ENCODE results near the gene DPP8. TPM values are rescaled to one million over a fixed set of nuclear protein-coding genes. Genes with fewer than 3 reads are reported as not detected.

Gene DPP8
- total and polyA plus RNA-seq, 2 donors from 2014 or later, result 8.2 to 38.6 TPM

DNA sequence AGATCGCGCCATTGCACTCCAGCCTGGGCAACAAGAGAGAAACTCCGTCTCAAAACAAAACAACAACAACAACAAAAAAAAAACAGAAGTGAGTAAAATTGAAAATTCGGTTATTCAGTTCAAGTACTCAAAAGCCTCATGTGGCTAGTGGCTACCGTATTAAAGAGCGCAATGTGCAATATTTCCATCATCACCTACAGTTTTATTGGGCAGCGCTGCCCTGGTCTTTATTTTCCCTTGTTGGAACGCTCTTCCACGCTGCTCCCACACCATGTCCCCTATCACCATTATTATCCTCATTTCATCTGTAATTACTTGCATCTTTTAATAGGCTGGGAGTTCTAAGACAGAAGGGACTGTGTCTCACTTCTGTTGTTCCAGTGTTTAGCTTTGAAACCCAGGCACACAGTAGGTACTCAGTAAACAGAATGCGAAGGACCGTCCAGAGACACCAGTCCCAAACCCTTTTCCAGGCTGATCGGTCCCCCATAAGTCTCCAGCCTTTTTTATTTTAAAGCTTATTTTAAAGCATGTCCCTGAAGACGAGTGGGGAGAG is 12.4 kb upstream of the DPP8 start:
- H3K27me3 ChIP-seq (ENCODE audit: control insufficient read depth, insufficient read depth, low read length), result no peaks in the 10 kb centered on the region
- TF ChIP-seq, protein P1, sequence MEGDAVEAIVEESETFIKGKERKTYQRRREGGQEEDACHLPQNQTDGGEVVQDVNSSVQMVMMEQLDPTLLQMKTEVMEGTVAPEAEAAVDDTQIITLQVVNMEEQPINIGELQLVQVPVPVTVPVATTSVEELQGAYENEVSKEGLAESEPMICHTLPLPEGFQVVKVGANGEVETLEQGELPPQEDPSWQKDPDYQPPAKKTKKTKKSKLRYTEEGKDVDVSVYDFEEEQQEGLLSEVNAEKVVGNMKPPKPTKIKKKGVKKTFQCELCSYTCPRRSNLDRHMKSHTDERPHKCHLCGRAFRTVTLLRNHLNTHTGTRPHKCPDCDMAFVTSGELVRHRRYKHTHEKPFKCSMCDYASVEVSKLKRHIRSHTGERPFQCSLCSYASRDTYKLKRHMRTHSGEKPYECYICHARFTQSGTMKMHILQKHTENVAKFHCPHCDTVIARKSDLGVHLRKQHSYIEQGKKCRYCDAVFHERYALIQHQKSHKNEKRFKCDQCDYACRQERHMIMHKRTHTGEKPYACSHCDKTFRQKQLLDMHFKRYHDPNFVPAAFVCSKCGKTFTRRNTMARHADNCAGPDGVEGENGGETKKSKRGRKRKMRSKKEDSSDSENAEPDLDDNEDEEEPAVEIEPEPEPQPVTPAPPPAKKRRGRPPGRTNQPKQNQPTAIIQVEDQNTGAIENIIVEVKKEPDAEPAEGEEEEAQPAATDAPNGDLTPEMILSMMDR (IDR thresholded peaks at IDR 0.05; ENCODE audit: borderline replicate concordance, extremely low read depth, insufficient read depth), result no peak
- peak overlapping the region; percentile 51 to 85 (median 72) for H3K4me3 ChIP-seq (ENCODE audit: low read length in 3 of 3)
- FAIRE-seq (no peak), DNase-seq (no peak)
- intact Hi-C loops (cut with DNase I), result no loop called here
- no peaks in the 10 kb centered on the region for H3K36me3 ChIP-seq (ENCODE audit: control insufficient read depth in 2 of 3, insufficient read depth in 3 of 3, low read length in 3 of 3)
- peaks cover 0 to 7% (median 0%) of the 10 kb centered on the region in 3 donors for H3K4me1 ChIP-seq (ENCODE audit: control insufficient read depth in 2 of 3, insufficient read depth in 2 of 3, low read depth in 1 of 3, low read length in 3 of 3)
- no peak overlapping the region for H3K27ac ChIP-seq (ENCODE audit: low read depth in 2 of 2, low read length in 2 of 2)
- peak overlapping the region in 2 of 3 donors; percentile 44 to 87 for H3K9ac ChIP-seq (ENCODE audit: low read length in 3 of 3)
- H3K9me3 ChIP-seq (ENCODE audit: control insufficient read depth in 2 of 3, insufficient read depth in 1 of 3, low read length in 3 of 3), result no peaks in the 10 kb centered on the region

DNA sequence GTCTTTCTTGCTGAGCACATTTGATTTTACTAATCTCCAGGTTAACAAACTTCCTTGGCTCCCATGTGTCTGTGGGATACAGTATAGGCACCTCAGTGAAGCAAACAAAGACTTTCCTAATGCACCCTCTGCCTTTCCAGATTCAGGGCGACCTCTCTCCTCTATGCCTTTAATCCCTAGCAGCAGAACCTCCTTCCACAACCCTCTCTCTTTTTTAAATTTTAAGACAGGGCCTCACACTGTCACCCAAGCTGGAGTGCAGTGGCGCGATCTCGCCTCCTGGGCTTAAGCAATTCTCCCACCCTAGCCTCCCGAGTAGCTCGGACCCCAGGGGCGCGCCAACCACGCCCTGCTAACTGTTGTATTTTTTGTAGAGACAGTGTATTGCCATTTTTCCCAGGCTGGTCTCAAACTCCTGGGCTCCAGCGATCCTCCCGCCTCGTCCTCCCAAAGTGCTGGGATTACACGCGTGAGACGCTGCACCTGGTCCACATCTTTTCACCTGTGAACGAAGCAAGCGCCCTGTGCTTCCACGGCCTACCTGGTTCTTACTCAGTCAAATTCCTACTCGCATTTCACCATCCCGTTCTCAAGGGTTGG is 11.1 kb upstream of the DPP8 start:
- Histone ChIP-seq H3K9me3 (ENCODE audit: control insufficient read depth in 2 of 3, insufficient read depth in 1 of 3, low read length in 3 of 3) (no peaks in the 10 kb centered on the region), H3K4me3 (ENCODE audit: low read length in 3 of 3) (no peak overlapping the region), H3K27me3 (ENCODE audit: control insufficient read depth, insufficient read depth, low read length) (no peaks in the 10 kb centered on the region), H3K36me3 (ENCODE audit: control insufficient read depth in 2 of 3, insufficient read depth in 3 of 3, low read length in 3 of 3) (no peaks in the 10 kb centered on the region), H3K4me1 (ENCODE audit: control insufficient read depth in 2 of 3, insufficient read depth in 2 of 3, low read depth in 1 of 3, low read length in 3 of 3) (peaks cover 0 to 4% (median 0%) of the 10 kb centered on the region in 3 donors), H3K27ac (ENCODE audit: low read depth in 2 of 2, low read length in 2 of 2) (no peak overlapping the region), H3K9ac (ENCODE audit: low read length in 3 of 3) (no peak overlapping the region)
- DNase-seq (no peak), FAIRE-seq (no peak)
- TF ChIP-seq, protein P1 (IDR thresholded peaks at IDR 0.05; ENCODE audit: borderline replicate concordance, extremely low read depth, insufficient read depth), result no peak
- intact Hi-C loops (cut with DNase I), result no loop called here

DNA sequence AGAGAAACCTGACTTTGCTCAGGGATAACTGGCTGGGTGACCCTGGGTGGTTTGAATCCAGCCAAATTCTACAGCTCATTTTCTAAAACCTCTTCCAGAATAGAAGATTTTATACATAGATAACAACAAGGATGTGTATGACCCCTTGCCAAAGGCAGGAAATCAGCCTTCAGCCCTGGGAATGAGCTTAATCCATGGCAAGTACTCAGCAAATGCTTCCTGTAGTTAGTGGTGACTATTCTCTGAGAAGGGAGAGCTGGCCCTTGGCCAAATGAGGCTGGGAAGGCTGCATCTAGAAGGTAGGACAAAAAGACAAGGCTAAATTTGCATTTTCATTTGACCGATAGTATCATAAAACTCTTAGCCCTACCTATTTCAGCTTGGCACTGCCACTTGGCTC is 8.1 kb upstream of the DPP8 start:
- Histone ChIP-seq H3K27me3 (ENCODE audit: control insufficient read depth, insufficient read depth, low read length) (no peaks in the 10 kb centered on the region), H3K4me3 (ENCODE audit: low read length in 3 of 3) (no peak overlapping the region), H3K9ac (ENCODE audit: low read length in 3 of 3) (no peak overlapping the region), H3K27ac (ENCODE audit: low read depth in 2 of 2, low read length in 2 of 2) (no peak overlapping the region), H3K9me3 (ENCODE audit: control insufficient read depth in 2 of 3, insufficient read depth in 1 of 3, low read length in 3 of 3) (no peaks in the 10 kb centered on the region), H3K4me1 (ENCODE audit: control insufficient read depth in 2 of 3, insufficient read depth in 2 of 3, low read depth in 1 of 3, low read length in 3 of 3) (peaks cover 0 to 4% (median 0%) of the 10 kb centered on the region in 3 donors), H3K36me3 (ENCODE audit: control insufficient read depth in 2 of 3, insufficient read depth in 3 of 3, low read length in 3 of 3) (no peaks in the 10 kb centered on the region)
- FAIRE-seq (no peak), DNase-seq (no peak)
- TF ChIP-seq, protein P1 (IDR thresholded peaks at IDR 0.05; ENCODE audit: borderline replicate concordance, extremely low read depth, insufficient read depth), result no peak
- intact Hi-C loops (cut with DNase I), result no loop called here
